ENCODE data around the gene CHMP3. TPM values are rescaled to one million over a fixed set of nuclear protein-coding genes. Genes with fewer than 3 reads are reported as not detected.

The CHMP3 gene
- total RNA-seq, 1 experiment from 2014 or later, result 22.7 TPM

DNA sequence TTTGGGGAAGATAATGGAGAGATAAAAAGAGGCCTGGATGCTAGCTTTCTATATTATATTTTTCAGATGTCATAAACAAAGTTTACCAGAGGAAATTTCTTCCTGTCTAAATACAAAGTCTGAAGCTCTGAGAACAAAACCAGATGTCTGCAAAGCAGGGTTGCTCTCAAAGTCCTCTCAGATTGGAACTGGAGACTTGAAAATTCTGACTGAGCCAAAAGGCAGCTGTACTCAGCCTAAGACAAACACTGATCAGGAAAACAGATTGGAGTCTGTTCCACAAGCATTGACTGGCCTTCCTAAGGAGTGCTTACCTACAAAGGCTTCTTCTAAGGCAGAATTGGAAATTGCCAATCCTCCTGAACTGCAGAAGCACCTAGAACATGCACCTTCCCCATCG lies 96.9 kb downstream of the CHMP3 start:
- ChIA-PET CTCF (interaction anchor here (1.0 kb wide), 1 partner anchor 94 kb away, joined by 3 read pairs; no protein-coding TSS in a partner anchor), POLR2A (no interaction called here)
- Mint-ChIP-seq H3K4me3 (no peak overlapping the region), H3K27ac (no peak overlapping the region), H3K36me3 (peaks cover 72% of the 10 kb centered on the region), H3K27me3 (ENCODE audit: low read depth) (no peaks in the 10 kb centered on the region), H3K4me1 (no peaks in the 10 kb centered on the region), H3K9me3 (no peaks in the 10 kb centered on the region)
- ATAC-seq, result no peak
- no peak for DNase-seq (ENCODE audit: low spot score)
- TF ChIP-seq, protein P1, sequence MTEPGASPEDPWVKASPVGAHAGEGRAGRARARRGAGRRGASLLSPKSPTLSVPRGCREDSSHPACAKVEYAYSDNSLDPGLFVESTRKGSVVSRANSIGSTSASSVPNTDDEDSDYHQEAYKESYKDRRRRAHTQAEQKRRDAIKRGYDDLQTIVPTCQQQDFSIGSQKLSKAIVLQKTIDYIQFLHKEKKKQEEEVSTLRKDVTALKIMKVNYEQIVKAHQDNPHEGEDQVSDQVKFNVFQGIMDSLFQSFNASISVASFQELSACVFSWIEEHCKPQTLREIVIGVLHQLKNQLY (CRISPR knock-in tag; IDR thresholded peaks at IDR 0.05), result no peak
- TF ChIP-seq GRHL2 (CRISPR knock-in tag; IDR thresholded peaks at IDR 0.05; ENCODE audit: insufficient replicate concordance, severe bottlenecking), result no peak
- TF ChIP-seq, protein P2, sequence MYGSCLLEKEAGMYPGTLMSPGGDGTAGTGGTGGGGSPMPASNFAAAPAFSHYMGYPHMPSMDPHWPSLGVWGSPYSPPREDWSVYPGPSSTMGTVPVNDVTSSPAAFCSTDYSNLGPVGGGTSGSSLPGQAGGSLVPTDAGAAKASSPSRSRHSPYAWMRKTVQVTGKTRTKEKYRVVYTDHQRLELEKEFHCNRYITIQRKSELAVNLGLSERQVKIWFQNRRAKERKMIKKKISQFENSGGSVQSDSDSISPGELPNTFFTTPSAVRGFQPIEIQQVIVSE (CRISPR knock-in tag; IDR thresholded peaks at IDR 0.05; ENCODE audit: borderline replicate concordance), result no peak
- TF ChIP-seq NFE2L1 (CRISPR knock-in tag; IDR thresholded peaks at IDR 0.05), result no peak
- TF ChIP-seq, protein P3, sequence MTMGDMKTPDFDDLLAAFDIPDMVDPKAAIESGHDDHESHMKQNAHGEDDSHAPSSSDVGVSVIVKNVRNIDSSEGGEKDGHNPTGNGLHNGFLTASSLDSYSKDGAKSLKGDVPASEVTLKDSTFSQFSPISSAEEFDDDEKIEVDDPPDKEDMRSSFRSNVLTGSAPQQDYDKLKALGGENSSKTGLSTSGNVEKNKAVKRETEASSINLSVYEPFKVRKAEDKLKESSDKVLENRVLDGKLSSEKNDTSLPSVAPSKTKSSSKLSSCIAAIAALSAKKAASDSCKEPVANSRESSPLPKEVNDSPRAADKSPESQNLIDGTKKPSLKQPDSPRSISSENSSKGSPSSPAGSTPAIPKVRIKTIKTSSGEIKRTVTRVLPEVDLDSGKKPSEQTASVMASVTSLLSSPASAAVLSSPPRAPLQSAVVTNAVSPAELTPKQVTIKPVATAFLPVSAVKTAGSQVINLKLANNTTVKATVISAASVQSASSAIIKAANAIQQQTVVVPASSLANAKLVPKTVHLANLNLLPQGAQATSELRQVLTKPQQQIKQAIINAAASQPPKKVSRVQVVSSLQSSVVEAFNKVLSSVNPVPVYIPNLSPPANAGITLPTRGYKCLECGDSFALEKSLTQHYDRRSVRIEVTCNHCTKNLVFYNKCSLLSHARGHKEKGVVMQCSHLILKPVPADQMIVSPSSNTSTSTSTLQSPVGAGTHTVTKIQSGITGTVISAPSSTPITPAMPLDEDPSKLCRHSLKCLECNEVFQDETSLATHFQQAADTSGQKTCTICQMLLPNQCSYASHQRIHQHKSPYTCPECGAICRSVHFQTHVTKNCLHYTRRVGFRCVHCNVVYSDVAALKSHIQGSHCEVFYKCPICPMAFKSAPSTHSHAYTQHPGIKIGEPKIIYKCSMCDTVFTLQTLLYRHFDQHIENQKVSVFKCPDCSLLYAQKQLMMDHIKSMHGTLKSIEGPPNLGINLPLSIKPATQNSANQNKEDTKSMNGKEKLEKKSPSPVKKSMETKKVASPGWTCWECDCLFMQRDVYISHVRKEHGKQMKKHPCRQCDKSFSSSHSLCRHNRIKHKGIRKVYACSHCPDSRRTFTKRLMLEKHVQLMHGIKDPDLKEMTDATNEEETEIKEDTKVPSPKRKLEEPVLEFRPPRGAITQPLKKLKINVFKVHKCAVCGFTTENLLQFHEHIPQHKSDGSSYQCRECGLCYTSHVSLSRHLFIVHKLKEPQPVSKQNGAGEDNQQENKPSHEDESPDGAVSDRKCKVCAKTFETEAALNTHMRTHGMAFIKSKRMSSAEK (CRISPR knock-in tag; IDR thresholded peaks at IDR 0.05; ENCODE audit: borderline replicate concordance), result no peak
- TF ChIP-seq, protein P4, sequence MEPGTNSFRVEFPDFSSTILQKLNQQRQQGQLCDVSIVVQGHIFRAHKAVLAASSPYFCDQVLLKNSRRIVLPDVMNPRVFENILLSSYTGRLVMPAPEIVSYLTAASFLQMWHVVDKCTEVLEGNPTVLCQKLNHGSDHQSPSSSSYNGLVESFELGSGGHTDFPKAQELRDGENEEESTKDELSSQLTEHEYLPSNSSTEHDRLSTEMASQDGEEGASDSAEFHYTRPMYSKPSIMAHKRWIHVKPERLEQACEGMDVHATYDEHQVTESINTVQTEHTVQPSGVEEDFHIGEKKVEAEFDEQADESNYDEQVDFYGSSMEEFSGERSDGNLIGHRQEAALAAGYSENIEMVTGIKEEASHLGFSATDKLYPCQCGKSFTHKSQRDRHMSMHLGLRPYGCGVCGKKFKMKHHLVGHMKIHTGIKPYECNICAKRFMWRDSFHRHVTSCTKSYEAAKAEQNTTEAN (CRISPR knock-in tag; IDR thresholded peaks at IDR 0.05), result no peak
- TF ChIP-seq TEAD1 (CRISPR knock-in tag; IDR thresholded peaks at IDR 0.05), result no peak

DNA sequence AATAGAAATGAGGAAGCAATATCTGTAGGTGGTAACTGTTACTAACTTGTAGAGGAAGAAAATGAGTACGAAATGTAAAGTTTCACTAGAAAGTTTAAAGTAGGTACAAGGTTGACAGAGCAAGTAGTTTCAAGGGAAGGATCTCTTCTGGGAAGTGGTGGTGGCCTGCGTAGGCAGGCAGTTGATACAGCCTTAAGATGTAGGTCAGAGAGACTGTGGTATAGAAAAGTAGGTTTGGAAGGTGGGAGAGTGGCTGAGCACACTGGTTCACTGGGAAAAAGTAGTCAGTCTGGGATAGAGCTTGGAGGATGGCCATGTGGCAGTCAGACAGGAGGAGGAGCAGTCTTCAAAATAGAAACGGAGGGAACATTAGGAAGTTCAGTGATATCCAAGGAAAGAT lies 98.6 kb downstream of the CHMP3 start:
- H3K36me3 Mint-ChIP-seq, result peaks cover 78% of the 10 kb centered on the region
- DNase-seq (ENCODE audit: low spot score) (no peak), ATAC-seq (no peak)
- no peak overlapping the region for H3K27ac Mint-ChIP-seq
- CTCF ChIA-PET, result no interaction called here
- POLR2A ChIA-PET, result no interaction called here
- H3K4me1 Mint-ChIP-seq, result no peaks in the 10 kb centered on the region
- H3K27me3 Mint-ChIP-seq (ENCODE audit: low read depth), result no peaks in the 10 kb centered on the region
- no peak overlapping the region for H3K4me3 Mint-ChIP-seq
- H3K9me3 Mint-ChIP-seq, result no peaks in the 10 kb centered on the region
- TF ChIP-seq, protein P5, sequence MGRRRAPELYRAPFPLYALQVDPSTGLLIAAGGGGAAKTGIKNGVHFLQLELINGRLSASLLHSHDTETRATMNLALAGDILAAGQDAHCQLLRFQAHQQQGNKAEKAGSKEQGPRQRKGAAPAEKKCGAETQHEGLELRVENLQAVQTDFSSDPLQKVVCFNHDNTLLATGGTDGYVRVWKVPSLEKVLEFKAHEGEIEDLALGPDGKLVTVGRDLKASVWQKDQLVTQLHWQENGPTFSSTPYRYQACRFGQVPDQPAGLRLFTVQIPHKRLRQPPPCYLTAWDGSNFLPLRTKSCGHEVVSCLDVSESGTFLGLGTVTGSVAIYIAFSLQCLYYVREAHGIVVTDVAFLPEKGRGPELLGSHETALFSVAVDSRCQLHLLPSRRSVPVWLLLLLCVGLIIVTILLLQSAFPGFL (CRISPR knock-in tag; IDR thresholded peaks at IDR 0.05; ENCODE audit: borderline replicate concordance), result no peak
- TF ChIP-seq, protein P6, sequence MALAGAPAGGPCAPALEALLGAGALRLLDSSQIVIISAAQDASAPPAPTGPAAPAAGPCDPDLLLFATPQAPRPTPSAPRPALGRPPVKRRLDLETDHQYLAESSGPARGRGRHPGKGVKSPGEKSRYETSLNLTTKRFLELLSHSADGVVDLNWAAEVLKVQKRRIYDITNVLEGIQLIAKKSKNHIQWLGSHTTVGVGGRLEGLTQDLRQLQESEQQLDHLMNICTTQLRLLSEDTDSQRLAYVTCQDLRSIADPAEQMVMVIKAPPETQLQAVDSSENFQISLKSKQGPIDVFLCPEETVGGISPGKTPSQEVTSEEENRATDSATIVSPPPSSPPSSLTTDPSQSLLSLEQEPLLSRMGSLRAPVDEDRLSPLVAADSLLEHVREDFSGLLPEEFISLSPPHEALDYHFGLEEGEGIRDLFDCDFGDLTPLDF (CRISPR knock-in tag; IDR thresholded peaks at IDR 0.05), result no peak
- no peak for TF ChIP-seq TP53 (CRISPR knock-in tag; IDR thresholded peaks at IDR 0.05)
- TF ChIP-seq, protein P7, sequence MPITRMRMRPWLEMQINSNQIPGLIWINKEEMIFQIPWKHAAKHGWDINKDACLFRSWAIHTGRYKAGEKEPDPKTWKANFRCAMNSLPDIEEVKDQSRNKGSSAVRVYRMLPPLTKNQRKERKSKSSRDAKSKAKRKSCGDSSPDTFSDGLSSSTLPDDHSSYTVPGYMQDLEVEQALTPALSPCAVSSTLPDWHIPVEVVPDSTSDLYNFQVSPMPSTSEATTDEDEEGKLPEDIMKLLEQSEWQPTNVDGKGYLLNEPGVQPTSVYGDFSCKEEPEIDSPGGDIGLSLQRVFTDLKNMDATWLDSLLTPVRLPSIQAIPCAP (CRISPR knock-in tag; IDR thresholded peaks at IDR 0.05), result no peak
- TF ChIP-seq, protein P8, sequence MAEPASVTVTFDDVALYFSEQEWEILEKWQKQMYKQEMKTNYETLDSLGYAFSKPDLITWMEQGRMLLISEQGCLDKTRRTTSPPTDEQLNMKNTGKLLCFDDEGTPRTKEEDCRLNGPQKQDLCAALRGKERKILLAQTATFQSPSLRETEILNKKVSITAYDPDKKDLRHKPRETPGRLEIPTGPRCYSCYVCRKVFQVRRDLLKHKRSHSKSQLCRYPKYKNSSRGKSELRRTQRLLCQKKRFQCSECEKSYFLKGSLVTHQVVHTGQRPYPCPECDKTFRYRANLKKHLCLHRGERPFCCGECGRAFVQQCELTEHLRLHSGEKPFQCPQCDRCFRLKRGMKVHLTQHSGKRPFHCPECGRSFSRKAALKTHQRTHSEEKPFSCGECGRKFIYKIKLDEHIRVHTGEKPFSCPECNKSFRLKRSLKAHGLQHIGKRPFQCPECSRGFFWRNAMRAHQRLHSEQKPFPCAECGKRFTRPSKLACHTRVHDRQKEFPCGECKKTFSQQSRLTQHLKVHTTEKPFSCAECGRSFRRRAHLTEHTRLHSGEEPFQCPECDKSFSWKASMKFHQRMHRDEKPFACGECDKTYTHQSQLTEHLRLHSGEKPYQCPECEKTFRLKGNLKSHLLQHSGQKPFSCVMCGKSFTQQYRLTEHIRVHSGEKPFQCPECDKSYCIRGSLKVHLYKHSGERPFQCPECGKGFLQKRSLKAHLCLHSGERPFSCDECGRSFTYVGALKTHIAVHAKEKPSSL (CRISPR knock-in tag; conservative IDR thresholded peaks at IDR 0.05), result no peak
- TF ChIP-seq, protein P9, sequence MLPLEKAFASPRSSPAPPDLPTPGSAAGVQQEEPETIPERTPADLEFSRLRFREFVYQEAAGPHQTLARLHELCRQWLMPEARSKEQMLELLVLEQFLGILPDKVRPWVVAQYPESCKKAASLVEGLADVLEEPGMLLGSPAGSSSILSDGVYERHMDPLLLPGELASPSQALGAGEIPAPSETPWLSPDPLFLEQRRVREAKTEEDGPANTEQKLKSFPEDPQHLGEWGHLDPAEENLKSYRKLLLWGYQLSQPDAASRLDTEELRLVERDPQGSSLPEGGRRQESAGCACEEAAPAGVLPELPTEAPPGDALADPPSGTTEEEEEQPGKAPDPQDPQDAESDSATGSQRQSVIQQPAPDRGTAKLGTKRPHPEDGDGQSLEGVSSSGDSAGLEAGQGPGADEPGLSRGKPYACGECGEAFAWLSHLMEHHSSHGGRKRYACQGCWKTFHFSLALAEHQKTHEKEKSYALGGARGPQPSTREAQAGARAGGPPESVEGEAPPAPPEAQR (CRISPR knock-in tag; IDR thresholded peaks at IDR 0.05), result no peak
- TF ChIP-seq FOXJ3 (CRISPR knock-in tag; IDR thresholded peaks at IDR 0.05; ENCODE audit: borderline replicate concordance), result no peak
- TF ChIP-seq, protein P1 (CRISPR knock-in tag; IDR thresholded peaks at IDR 0.05), result no peak
- no peak for TF ChIP-seq NR1H2 (CRISPR knock-in tag; IDR thresholded peaks at IDR 0.05)
- no peak for TF ChIP-seq IRF2 (CRISPR knock-in tag; IDR thresholded peaks at IDR 0.05; ENCODE audit: borderline replicate concordance, low read depth)
- TF ChIP-seq KAT7 (CRISPR knock-in tag; IDR thresholded peaks at IDR 0.05; ENCODE audit: borderline replicate concordance), result no peak
- TF ChIP-seq, protein P10, sequence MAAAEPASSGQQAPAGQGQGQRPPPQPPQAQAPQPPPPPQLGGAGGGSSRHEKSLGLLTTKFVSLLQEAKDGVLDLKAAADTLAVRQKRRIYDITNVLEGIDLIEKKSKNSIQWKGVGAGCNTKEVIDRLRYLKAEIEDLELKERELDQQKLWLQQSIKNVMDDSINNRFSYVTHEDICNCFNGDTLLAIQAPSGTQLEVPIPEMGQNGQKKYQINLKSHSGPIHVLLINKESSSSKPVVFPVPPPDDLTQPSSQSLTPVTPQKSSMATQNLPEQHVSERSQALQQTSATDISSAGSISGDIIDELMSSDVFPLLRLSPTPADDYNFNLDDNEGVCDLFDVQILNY (CRISPR knock-in tag; IDR thresholded peaks at IDR 0.05), result no peak
